HG02884 (cell line): ENCODE results near the gene OGFOD1.
A peak's percentile ranks its signal among the peaks of the same experiment; 100 is the strongest.

ENCODE experiments used
- ATAC-seq: cut with Tn5 transposase; IDR thresholded peaks from one replicate; pipeline ENCODE4 v1.9.1; 2021; ENCODE audit warnings: mild to moderate bottlenecking, moderate library complexity; ENCODE audit not compliant: unreplicated experiment

Gene OGFOD1

GRCh38 chr16:56450986-56451752 is at the start of gene OGFOD1, which contains the start of gene NUDT21:
Gene OGFOD1 (plus strand): TSS chr16:56451554. CDS start chr16:56451613, 59 bp downstream.
Gene NUDT21 (minus strand): TSS chr16:56451332. CDS start chr16:56451202, 130 bp downstream.
- peak; percentile 96 for ATAC-seq

DNA sequence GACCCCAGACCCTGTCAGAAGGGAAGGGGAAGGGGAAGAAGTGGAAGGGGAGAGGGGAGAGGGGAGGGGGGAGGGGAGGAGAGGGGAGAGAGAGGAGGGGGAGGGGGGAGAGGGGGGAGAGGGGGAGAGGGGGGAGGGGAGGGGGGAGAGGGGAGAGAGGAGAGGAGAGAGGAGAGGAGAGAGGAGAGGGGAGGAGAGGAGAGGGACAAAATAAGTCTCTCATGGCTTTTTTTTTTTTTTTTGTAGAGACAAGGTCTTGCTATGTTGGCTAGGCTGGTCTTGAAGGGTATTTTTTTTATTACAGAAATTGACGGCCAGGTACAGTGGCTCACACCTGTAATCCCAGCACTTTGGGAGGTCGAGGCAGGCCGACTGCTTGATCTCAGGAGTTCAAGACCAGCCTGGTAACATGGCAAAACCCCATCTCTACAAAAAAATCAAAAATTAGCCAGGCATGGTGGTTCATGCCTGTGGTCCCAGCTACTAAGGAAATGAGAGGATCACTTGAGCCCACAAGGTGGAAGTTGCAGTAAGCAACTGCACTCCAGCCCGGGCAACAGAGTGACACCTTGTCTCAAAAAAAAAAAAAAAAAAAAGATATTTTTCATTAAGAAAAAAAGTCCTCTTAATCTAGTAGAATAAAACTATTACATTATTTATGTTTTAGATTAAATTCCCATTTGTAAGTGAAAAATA is 45.2 kb upstream of the OGFOD1 start:
- ATAC-seq, result no peak

DNA sequence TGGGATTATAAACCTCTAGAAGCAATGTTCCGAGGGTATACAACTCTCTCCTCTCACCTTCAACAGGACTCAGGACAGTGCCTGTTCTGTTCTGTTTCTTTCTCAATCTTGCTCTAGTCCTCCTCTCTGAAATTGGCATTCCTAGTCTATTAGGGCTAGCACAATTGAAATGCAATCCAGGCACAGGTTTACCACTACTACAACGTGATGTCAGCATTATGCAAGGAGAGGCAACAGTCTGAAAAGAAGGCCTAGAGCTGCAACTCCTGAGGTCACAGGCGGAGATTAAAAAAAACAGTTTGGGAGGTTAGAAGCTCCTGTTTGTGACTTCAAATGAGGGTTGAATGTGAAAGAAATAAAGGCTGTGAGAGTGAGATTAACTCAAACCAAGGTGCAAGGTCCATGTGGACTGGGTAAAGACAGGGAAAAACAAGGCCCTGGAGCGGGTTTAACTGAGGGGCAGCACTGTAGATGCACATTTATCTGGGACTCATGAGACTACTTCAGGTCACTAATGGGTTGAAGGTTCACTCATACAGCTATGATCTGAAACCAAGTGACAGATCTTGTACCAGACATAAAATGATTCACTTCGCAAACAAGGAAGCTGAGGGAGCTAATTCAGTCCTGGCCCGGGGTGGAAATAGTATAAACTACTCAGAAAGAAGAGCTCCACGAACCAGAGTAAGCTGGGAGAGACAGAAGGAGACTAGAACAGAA is 42.8 kb upstream of the OGFOD1 start:
- ATAC-seq, result no peak

DNA sequence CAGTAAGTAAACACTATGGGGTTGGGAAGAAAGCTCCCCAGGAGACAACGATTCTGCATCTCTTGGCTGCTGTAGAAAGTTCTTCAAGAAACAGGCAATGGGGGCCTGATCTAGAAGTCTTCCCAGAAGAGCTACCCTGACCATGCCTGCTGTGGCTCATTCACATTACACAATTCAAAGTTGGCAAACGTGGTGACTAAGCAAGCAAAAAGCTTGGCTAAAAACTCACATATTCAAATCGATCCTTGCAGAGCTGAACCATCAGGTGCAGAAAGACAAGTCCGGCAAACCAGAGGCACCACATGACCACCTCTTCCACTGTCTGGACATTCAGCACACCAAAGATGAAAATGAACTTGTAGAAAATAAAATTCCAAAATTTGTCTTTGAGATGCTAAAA is 42.2 kb upstream of the OGFOD1 start:
- no peak for ATAC-seq

- ATAC-seq, result no peak
Measured at GRCh38 chr16:56411123-56411522, 40.2 kb upstream of the OGFOD1 start.

- no peak for ATAC-seq
Measured at GRCh38 chr16:56411624-56412023, 39.7 kb upstream of the OGFOD1 start.

- no peak for ATAC-seq
Measured at GRCh38 chr16:56413381-56413780, 38.0 kb upstream of the OGFOD1 start.

GRCh38 chr16:56414366-56414765 is 37.0 kb upstream of the OGFOD1 start:
- ATAC-seq, result no peak

DNA sequence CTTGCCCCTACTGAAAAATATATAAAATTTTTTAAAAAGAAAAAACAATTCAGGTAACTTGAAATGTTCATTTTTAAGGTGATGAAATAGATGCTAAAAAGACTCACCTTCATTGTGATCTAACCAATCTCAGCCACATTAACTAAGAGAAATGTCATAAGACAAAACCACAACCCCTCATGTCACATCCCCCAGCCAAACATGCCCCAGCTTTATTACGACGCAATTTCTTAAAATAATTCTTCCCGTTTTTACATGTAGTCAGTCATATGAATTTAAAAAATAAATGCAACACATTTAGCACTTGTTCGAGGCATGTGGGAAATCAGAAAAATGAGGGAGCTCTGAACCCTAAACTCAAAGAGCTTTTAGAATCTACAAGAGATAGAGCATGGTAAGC is 35.5 kb upstream of the OGFOD1 start:
- ATAC-seq, result no peak

DNA sequence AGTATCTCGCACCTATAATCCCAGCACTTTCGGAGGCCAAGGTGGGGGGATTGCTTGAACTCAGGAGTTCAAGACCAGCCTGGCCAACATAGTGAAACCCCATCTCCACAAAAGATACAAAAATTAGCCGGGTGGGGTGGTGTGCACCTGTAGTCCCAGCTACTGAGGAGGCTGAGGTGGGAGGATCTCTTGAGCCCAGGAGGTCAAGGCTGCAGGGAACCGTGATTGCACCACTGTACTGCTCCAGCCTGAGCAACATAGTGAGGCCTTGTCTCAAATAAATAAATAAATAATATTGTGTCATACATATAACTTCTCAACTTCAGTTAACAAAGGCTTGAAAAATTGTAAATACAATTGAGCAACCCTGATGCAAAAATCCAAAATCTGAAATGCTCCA is 34.2 kb upstream of the OGFOD1 start:
- ATAC-seq, result no peak

GRCh38 chr16:56419740-56420548 is 31.4 kb upstream of the OGFOD1 start:
- no peak for ATAC-seq

DNA sequence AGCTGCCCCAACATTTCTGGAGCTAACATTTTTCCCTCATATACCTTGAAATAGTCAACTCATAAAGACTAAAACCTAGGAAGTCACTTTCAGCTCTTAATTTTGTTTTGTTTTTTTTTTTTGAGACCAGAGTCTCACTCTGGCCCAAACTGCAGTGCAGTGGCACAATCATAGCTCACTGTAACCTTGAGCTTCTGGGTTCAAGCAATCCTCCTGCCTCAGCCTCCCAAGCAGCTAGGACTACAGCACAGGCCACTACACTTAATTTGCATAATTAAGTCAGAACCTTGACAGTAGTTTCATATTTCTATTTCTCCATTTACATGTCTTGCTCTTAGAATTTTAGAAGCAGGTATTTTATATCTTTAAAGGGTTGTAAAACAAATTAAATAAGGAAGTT is 30.7 kb upstream of the OGFOD1 start:
- ATAC-seq, result no peak

- no peak for ATAC-seq
Measured at GRCh38 chr16:56421313-56421712, 30.0 kb upstream of the OGFOD1 start.

- ATAC-seq, result no peak
Measured at GRCh38 chr16:56421976-56422669, 29.2 kb upstream of the OGFOD1 start.

DNA sequence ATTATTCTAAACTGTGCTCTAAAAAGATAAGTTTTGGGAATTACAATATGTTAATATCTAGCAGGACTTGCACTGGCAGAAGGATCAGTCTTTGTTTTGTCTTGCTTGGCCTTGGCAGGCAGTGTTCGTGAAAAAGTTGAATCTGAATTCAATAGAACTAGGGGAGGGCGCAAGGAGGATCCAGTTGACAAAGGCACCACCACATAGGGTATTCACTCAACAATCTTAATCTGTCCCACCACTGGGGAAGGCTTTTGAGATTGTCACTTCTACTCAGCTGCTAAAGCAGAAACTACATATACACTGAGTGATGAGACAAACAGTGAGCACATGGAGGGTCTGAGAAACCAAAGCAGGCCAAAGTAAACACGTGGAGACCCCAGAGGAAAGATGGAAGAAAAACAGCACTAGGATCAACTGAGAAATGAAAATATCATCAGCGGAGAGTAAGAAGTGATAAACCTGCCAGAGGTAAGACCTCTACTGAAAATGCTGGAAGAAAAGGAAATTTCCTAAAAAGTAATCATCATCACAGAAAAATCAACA is 28.4 kb upstream of the OGFOD1 start:
- no peak for ATAC-seq

DNA sequence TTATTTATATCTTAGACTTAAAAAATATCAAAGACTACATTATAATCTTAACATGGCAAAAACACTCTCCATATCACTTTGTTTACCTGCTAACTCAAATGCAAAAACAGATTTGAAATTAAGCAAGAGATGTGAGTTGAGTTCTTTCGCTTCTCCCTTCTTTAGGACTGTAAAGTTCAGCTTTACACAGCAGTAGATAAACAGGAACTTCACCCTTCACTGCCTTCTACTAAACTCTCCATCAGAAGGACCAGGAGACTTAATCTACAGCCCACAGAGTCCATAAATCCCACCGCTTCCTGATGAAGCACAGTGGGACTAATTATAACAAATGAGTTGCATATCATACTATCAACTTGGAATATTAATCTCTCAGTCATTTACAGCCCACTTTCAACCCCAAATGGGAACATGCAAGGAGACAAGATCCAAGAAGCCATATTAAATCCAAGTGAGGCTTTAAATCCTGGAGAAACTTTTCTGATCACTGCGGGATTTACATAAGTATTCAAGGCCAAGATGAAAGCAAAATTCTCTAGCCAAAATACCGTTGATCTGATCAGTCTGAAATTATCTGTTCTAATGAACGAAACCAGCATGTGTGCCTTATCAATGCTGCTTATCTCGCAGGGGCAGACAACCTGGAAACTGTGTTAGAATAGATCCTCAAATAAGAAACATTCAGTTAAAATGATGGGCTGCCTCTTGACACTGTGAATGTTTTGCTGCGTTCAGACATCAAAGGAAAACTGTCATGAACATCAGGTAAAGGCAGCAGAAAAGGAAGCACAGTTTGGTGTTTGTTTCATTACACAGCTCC is 27.6 kb upstream of the OGFOD1 start:
- ATAC-seq, result no peak

- ATAC-seq, result no peak
Measured at GRCh38 chr16:56424404-56424764, 27.0 kb upstream of the OGFOD1 start.

DNA sequence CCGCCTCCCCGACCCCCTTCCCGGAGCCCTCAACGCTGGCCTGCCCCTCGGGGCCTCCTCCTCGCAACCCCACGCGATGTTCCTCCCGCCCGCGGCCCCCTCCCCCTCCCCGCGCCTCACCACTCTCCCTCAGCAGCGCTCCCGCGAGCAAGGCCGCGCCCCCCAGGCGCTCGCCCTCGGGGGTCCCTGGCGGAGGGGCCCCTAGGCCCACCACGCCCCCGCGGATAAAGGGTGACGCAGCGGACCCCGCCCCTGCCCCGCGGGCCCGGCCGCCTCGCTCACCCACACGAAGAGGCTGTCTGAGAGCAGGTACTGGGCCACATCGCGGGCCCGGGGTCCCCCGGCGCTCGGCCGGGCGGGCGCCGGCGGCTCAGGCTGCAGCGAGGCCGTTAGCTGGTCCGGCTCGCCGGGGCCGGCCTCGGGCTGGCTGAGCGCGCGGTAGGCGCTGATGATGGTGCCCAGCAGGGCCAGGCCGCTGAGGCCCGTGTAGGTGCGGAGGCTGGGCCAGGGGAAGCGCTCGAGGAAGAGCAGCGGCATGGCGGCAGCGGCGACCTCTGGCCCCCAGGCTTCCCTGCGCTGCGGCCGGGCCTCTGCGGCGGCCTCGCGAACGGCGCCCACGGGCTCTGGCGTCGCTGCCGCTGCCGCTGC is 26.4 kb upstream of the OGFOD1 start:
- peak; percentile 22 for ATAC-seq

DNA sequence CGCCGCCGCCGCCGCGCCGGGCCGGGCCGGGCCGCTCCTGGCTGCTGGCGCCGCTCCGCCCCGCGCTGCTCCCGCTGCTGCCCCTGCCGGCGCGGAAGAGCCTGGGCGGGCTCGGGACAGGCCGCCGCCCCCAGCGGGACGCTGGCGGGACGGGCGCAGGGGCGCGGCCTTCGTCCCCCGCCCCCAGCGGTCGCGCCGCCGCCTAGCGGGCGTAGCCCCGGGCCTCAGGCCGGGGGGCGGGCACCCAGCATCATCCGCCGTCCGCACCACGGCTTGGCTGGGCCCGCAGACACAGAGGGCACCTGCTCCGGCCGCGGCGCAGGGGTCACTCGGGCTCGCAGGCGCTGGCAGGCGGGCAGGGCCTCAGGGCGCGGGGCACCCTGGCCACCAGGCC is 25.9 kb upstream of the OGFOD1 start, which contains the start of gene AMFR:
Gene AMFR, minus strand, starts transcription at position 107 of the 394 bp plus-strand sequence. CDS start 218 bp downstream, outside the sequence.
- ATAC-seq, result peak; percentile 67
